Measurements from ENCODE around the gene KLHL10.
A peak's percentile ranks its signal among the peaks of the same experiment; 100 is the strongest.
"Not testable (repeated sequence)": the region's sequence is repeated elsewhere in the genome, so short reads cannot be mapped to it uniquely, and the experiment has no call there.

Gene KLHL10

GRCh38 chr17:41840781-41841180, 3.2 kb downstream of the KLHL10 start:
- intact Hi-C loops (cut with DNase I): not testable (repeated sequence)
- DNase-seq: peak in 1 of 42 donors; percentile 1

GRCh38 chr17:41844971-41845370, 7.3 kb downstream of the KLHL10 start:
- intact Hi-C loops (cut with DNase I): no loop called here
- no peak for DNase-seq

GRCh38 chr17:41848788-41849187, 11.2 kb downstream of the KLHL10 start:
- intact Hi-C loops (cut with DNase I): no loop called here
- no peak for DNase-seq

GRCh38 chr17:41849251-41849990, 11.8 kb downstream of the KLHL10 start:
- intact Hi-C loops (cut with DNase I): no loop called here
- DNase-seq: no peak

- DNase-seq; intact Hi-C loops (cut with DNase I): not testable (repeated sequence)
These were observed 13.8 kb downstream of the KLHL10 start for GRCh38 chr17:41851382-41851781.

- intact Hi-C loops (cut with DNase I): loop anchor here (10.0 kb wide), 1 partner anchor 54 kb away; the partner anchor contains the start of gene ACLY
- DNase-seq: no peak
These were observed 22.8 kb downstream of the KLHL10 start for GRCh38 chr17:41860254-41860931.

GRCh38 chr17:41863074-41863848, 25.6 kb downstream of the KLHL10 start:
- DNase-seq: peak in 7 of 42 donors; percentile 2 to 20 (median 10)
- intact Hi-C loops (cut with DNase I): loop anchor here (10.0 kb wide), 1 partner anchor 52 kb away; the partner anchor contains the start of gene ACLY

- peak in 6 of 42 donors; percentile 47 to 85 (median 69) for DNase-seq
- intact Hi-C loops (cut with DNase I): loop anchor here (10.0 kb wide), 1 partner anchor 50 kb away; the partner anchor contains the start of gene ACLY
These were observed 26.8 kb downstream of the KLHL10 start for GRCh38 chr17:41864498-41864835.

- peak; percentile 76 to 97 (median 92) for DNase-seq
- intact Hi-C loops (cut with DNase I): loop anchor here (10.0 kb wide), 1 partner anchor 50 kb away; the partner anchor contains the start of gene ACLY
These were observed 27.4 kb downstream of the KLHL10 start, which contains the start of gene KLHL11 for GRCh38 chr17:41864836-41865595. Gene KLHL11 (minus strand): TSS chr17:41865423. CDS start chr17:41865370, 53 bp downstream.

- intact Hi-C loops (cut with DNase I): loop anchor here (10.0 kb wide), 1 partner anchor 49 kb away; the partner anchor contains the start of gene ACLY
- no peak for DNase-seq
These were observed 27.9 kb downstream of the KLHL10 start for GRCh38 chr17:41865596-41865893.

- no peak for DNase-seq
These were observed 30.9 kb downstream of the KLHL10 start for GRCh38 chr17:41868568-41868967.

GRCh38 chr17:41869426-41869825, 31.8 kb downstream of the KLHL10 start:
- DNase-seq: no peak
- intact Hi-C loops (cut with DNase I): loop anchor here (10.0 kb wide), 1 partner anchor 45 kb away; the partner anchor contains the start of gene ACLY

More at GRCh38 chr17:41868568-41868967, 30.9 kb downstream of the KLHL10 start:
- intact Hi-C loops (cut with DNase I): loop anchor here (10.0 kb wide), 1 partner anchor 46 kb away; the partner anchor contains the start of gene ACLY

GRCh38 chr17:41870097-41870496, 32.5 kb downstream of the KLHL10 start:
- intact Hi-C loops (cut with DNase I): no loop called here
- no peak for DNase-seq

GRCh38 chr17:41870627-41871026, 33.0 kb downstream of the KLHL10 start:
- no peak for DNase-seq

GRCh38 chr17:41871789-41872188, 34.2 kb downstream of the KLHL10 start:
- intact Hi-C loops (cut with DNase I): no loop called here
- no peak for DNase-seq

More at GRCh38 chr17:41870627-41871026, 33.0 kb downstream of the KLHL10 start:
- intact Hi-C loops (cut with DNase I): no loop called here

GRCh38 chr17:41873559-41874292, 36.1 kb downstream of the KLHL10 start:
- no peak for DNase-seq
- intact Hi-C loops (cut with DNase I): no loop called here

- DNase-seq; intact Hi-C loops (cut with DNase I): not testable (repeated sequence)
These were observed 36.7 kb downstream of the KLHL10 start for GRCh38 chr17:41874293-41874670.

- intact Hi-C loops (cut with DNase I): no loop called here
- no peak for DNase-seq
These were observed 42.5 kb downstream of the KLHL10 start for GRCh38 chr17:41880130-41880529.
